Measurements from ENCODE around the gene ADAMTS18.

Gene ADAMTS18

GRCh38 chr16:77433146-77433545 is 1.7 kb downstream of the ADAMTS18 start:
- no peak for DNase-seq

GRCh38 chr16:77432264-77432663 is 2.6 kb downstream of the ADAMTS18 start:
- DNase-seq = no peak

GRCh38 chr16:77430787-77431585 is 3.8 kb downstream of the ADAMTS18 start:
- no peak for DNase-seq

- DNase-seq = no peak
Observed at GRCh38 chr16:77430360-77430759, 4.5 kb downstream of the ADAMTS18 start.

GRCh38 chr16:77424871-77425604 is 9.8 kb downstream of the ADAMTS18 start:
- DNase-seq = no peak

- DNase-seq = no peak
Observed at GRCh38 chr16:77422196-77422784, 12.5 kb downstream of the ADAMTS18 start.

GRCh38 chr16:77416939-77417480 is 17.8 kb downstream of the ADAMTS18 start:
- no peak for DNase-seq

- DNase-seq = no peak
Observed at GRCh38 chr16:77414752-77415231, 20.0 kb downstream of the ADAMTS18 start.

- no peak for DNase-seq
Observed at GRCh38 chr16:77410449-77410848, 24.4 kb downstream of the ADAMTS18 start.

- no peak for DNase-seq
Observed at GRCh38 chr16:77409311-77409710, 25.5 kb downstream of the ADAMTS18 start.

- no peak for DNase-seq
Observed at GRCh38 chr16:77408607-77409006, 26.2 kb downstream of the ADAMTS18 start.

GRCh38 chr16:77406680-77407079 is 28.2 kb downstream of the ADAMTS18 start:
- no peak for DNase-seq

GRCh38 chr16:77404775-77405174 is 30.1 kb downstream of the ADAMTS18 start:
- DNase-seq = no peak

GRCh38 chr16:77403732-77404131 is 31.1 kb downstream of the ADAMTS18 start:
- no peak for DNase-seq

- DNase-seq = no peak
Observed at GRCh38 chr16:77402672-77403071, 32.2 kb downstream of the ADAMTS18 start.

- DNase-seq = no peak
Observed at GRCh38 chr16:77402118-77402517, 32.7 kb downstream of the ADAMTS18 start.

GRCh38 chr16:77399546-77399945 is 35.3 kb downstream of the ADAMTS18 start:
- DNase-seq = no peak

- no peak for DNase-seq
Observed at GRCh38 chr16:77399066-77399465, 35.8 kb downstream of the ADAMTS18 start.

- no peak for DNase-seq
Observed at GRCh38 chr16:77398495-77398894, 36.3 kb downstream of the ADAMTS18 start.

GRCh38 chr16:77396461-77396860 is 38.4 kb downstream of the ADAMTS18 start:
- no peak for DNase-seq

- no peak for DNase-seq
Observed at GRCh38 chr16:77394699-77395098, 40.1 kb downstream of the ADAMTS18 start.

- DNase-seq = no peak
Observed at GRCh38 chr16:77393955-77394354, 40.9 kb downstream of the ADAMTS18 start.

GRCh38 chr16:77387815-77388209 is 47.0 kb downstream of the ADAMTS18 start:
- no peak for DNase-seq
